HUDEP-2 (cell line): ENCODE results near the gene SLC25A42.

Experiments used
- DNase-seq, 76 experiments: peaks; one replicate each; lab custom pipeline; 2025; ENCODE audit not compliant: unreplicated experiment in 76 of 76; lab: John Stamatoyannopoulos, UW

Gene SLC25A42

GRCh38 chr19:19155495-19156219, 91.9 kb downstream of the SLC25A42 start:
- DNase-seq: no peak

- no peak for DNase-seq
Measured at GRCh38 chr19:19157808-19158207, 94.0 kb downstream of the SLC25A42 start.

- DNase-seq: no peak
Measured at GRCh38 chr19:19159534-19159933, 95.7 kb downstream of the SLC25A42 start.

GRCh38 chr19:19160461-19161035, 96.8 kb downstream of the SLC25A42 start:
- no peak for DNase-seq

- DNase-seq: no peak
Measured at GRCh38 chr19:19162495-19162894, 98.7 kb downstream of the SLC25A42 start.
